ENCODE data around the gene OR4P4. TPM values are rescaled to one million over a fixed set of nuclear protein-coding genes. Genes with fewer than 3 reads are reported as not detected.

Gene OR4P4
- not detected in 2 replicates for total RNA-seq

GRCh38 chr11:55634813-55635212, at the start of gene OR4P4:
Gene OR4P4 (plus strand): TSS chr11:55635113.

GRCh38 chr11:55607545-55607944, 27.4 kb upstream of the OR4P4 start, which contains the start of gene OR4C11:
Gene OR4C11 (minus strand): TSS chr11:55607645. CDS start chr11:55604373, 3,272 bp downstream.

GRCh38 chr11:55648027-55648426, 13.1 kb downstream of the OR4P4 start, which contains the start of gene OR4S2:
Gene OR4S2 (plus strand): TSS chr11:55648327. CDS start chr11:55650904, 2,577 bp downstream.

GRCh38 chr11:55661901-55662300, 27.0 kb downstream of the OR4P4 start, which contains the start of gene OR4C6:
Gene OR4C6 (plus strand): TSS chr11:55662201. CDS start chr11:55665167, 2,966 bp downstream.

Other genes starting within 250 kb of the OR4P4 start
- gene OR4C15, start 80.6 kb upstream of the OR4P4 start, total RNA-seq, result not detected in 2 replicates
- not detected in 2 replicates for gene OR4C16, start 63.0 kb upstream of the OR4P4 start, total RNA-seq
- not detected in 2 replicates for gene OR4C11, start 27.5 kb upstream of the OR4P4 start, total RNA-seq
- not detected in 2 replicates for gene OR4S2, start 13.2 kb downstream of the OR4P4 start, total RNA-seq
- gene OR4C6, start 27.1 kb downstream of the OR4P4 start, total RNA-seq, result not detected in 2 replicates
- not detected in 2 replicates for gene OR5D13, start 138.3 kb downstream of the OR4P4 start, total RNA-seq
- not detected in 2 replicates for gene OR5D14, start 160.4 kb downstream of the OR4P4 start, total RNA-seq
- gene OR5L1, start 176.3 kb downstream of the OR4P4 start, total RNA-seq, result not detected in 2 replicates
- not detected in 2 replicates for gene OR5D18, start 184.5 kb downstream of the OR4P4 start, total RNA-seq
- not detected in 2 replicates for gene OR5L2, start 192.1 kb downstream of the OR4P4 start, total RNA-seq
- not detected in 2 replicates for gene OR5D16, start 203.6 kb downstream of the OR4P4 start, total RNA-seq
- gene TRIM51, start 248.2 kb downstream of the OR4P4 start, total RNA-seq, result not detected in 2 replicates